ENCODE data around the gene PNLIPRP3.

The PNLIPRP3 gene

DNA sequence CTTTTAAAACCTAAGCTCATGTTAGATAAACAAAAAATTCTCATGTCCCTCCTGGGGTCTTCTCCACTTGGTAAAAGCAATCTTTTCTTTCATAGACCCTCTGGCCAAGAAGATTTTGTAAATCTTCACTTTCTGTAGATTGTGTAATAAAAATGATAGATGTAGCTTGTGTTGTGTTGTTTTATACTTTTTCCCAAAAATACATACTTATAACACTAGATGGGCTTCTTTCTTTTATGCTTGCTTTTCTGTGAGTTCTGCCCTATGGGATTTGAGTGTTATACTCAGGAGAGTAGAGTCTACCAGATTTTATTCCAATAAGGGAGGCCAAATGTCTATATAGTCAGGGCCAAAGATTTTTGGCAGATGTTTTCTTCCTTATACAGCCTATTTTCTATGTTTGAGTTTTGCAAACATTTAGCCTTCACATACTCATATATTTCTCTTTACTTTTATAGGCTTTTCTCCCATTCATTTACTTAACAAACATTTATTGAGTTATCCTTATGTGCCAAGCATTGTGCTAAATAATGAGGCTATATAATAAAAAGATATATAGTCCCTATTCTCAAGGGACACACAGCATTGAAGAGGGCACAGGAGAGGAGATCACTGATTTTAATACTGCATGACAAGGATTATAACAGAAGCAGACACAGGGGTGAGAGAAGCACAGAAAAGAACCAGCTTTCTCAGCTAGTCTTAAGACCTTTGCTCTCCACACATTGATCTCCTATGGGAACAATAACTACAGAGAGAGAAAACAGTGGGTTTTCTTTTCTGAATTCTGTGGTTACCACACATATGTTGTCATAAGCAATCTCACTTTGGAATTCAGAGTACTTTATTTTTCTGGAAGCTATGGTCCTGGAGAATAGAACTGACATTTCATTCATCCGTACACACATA lies 60.1 kb downstream of the PNLIPRP3 start:
- TF ChIP-seq JUND (IDR thresholded peaks at IDR 0.05; ENCODE audit: low read depth), result no peak
- DNase-seq (ENCODE audit: low read depth in 1 of 2, low spot score in 1 of 2), result no peak
- in situ Hi-C loops (cut with HindIII; ENCODE audit: low pct_unique_long_range_greater_than_20kb, low sequenced_read_pairs), result no loop called here

DNA sequence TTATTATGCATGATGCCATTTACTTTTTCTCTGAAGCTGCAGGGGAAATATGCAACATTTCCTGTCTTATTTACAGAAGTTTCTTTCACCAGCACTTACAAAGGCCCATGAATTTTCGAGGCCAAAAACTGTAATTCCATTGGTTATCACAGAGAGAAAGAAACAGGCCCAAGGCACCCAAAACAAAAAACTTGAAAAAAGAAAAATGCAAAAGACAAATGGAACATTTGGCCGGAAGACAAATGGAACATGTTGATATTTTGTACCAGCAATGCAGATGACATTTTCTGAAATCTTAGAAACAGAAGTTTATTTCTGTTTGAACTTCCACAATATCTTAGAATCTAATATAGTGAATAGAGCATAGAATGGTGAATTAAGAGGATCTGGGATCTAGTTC lies 61.8 kb downstream of the PNLIPRP3 start:
- no peak for DNase-seq (ENCODE audit: low read depth in 1 of 2, low spot score in 1 of 2)
- no peak for TF ChIP-seq JUND (IDR thresholded peaks at IDR 0.05; ENCODE audit: low read depth)
- in situ Hi-C loops (cut with HindIII; ENCODE audit: low pct_unique_long_range_greater_than_20kb, low sequenced_read_pairs), result no loop called here

DNA sequence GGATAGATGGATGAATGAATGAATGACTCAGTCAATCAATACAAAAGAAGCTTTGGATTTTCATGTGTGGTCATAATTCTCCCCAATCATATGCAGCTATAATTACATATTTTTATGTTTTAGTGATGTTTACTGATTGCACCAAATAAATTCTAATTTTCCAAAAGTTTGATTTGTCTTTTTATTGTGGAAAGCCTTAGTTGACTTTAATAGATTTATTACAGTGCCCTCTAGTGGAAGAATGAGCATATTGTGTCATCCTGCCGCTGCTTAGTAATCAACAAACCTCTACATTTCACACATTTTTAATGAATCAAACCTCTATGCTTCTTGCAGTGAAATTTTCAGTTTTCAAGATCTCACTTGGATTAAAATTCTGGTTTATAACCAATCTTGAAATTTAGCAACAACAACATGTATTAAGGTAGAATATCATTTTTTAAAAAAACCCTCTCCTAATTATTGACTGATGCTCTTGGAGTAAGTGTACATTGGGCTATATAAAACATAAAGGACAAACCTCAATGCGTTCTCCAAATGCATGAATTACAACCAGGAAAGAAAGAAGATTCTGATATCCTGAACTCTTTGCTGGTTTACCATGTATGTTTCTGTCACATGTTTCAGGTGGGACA lies 62.5 kb downstream of the PNLIPRP3 start:
- no peak for TF ChIP-seq JUND (IDR thresholded peaks at IDR 0.05; ENCODE audit: low read depth)
- in situ Hi-C loops (cut with HindIII; ENCODE audit: low pct_unique_long_range_greater_than_20kb, low sequenced_read_pairs), result no loop called here
- DNase-seq (ENCODE audit: low read depth in 1 of 2, low spot score in 1 of 2), result peak in 1 of 2 experiments; percentile 20

DNA sequence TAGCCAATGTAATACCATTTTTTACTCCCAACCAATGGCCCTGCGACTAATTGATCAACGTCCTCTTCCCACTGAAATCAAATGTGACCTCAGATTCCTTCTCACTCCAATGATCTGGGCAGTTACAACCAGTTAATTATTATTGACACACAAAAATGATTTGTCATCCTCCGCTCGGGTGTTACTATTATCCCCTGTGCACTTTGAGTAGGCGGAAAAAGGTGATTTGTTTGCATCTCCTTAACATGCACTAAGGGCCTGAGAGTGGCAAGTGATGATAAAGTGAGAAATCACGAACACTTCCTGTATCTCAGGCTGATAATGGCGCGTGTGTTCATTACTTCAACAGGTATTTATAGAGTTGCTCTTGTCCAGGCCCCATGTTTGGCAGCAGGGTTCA lies 77.1 kb downstream of the PNLIPRP3 start:
- TF ChIP-seq JUND (IDR thresholded peaks at IDR 0.05; ENCODE audit: low read depth), result no peak
- in situ Hi-C loops (cut with HindIII; ENCODE audit: low pct_unique_long_range_greater_than_20kb, low sequenced_read_pairs), result no loop called here

DNA sequence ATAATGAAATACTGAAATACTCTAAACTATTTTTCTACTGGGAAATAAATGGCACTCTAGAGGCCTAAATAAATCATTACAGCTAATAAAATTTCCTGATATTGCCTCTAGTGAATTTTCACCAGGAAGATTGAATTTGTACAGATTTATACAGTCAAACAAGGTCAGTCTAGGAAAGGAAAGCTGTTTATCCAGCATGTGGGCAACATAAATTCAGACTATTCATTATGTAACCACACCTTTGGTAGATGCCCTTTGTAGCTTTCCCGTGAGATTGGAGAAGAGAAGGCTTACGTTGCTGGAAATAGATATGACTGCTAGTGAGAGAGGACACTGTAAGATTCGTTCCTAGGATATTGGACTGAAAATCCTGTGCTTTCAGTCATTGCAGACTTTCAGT lies 82.9 kb downstream of the PNLIPRP3 start:
- in situ Hi-C loops (cut with HindIII; ENCODE audit: low pct_unique_long_range_greater_than_20kb, low sequenced_read_pairs), result no loop called here
- TF ChIP-seq JUND (IDR thresholded peaks at IDR 0.05; ENCODE audit: low read depth), result no peak
- no peak for DNase-seq (ENCODE audit: low read depth in 1 of 2, low spot score in 1 of 2)

More for the DNA sequence above, 77.1 kb downstream of the PNLIPRP3 start:
- DNase-seq (ENCODE audit: low read depth in 1 of 2, low spot score in 1 of 2), result no peak

DNA sequence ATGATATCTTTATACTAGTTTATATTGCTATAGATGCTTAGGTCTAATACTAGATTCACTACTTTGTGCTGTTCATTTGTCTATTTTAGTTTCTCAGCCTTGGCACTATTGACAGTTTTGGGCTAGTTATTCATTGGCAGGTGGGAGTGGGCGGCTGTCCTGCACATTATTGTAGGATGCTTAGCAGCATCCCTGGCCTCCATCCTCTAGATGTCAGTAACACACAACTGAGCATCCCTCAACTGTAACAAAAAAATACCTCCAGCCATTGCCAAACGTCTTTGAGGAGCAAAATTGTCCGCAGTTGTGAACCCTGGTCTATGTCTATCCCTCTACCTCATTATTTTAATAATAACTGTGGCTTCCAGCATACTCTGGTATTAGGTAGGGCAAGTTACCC lies 83.7 kb downstream of the PNLIPRP3 start:
- TF ChIP-seq JUND (IDR thresholded peaks at IDR 0.05; ENCODE audit: low read depth), result no peak
- in situ Hi-C loops (cut with HindIII; ENCODE audit: low pct_unique_long_range_greater_than_20kb, low sequenced_read_pairs), result no loop called here
- DNase-seq (ENCODE audit: low read depth in 1 of 2, low spot score in 1 of 2), result no peak

DNA sequence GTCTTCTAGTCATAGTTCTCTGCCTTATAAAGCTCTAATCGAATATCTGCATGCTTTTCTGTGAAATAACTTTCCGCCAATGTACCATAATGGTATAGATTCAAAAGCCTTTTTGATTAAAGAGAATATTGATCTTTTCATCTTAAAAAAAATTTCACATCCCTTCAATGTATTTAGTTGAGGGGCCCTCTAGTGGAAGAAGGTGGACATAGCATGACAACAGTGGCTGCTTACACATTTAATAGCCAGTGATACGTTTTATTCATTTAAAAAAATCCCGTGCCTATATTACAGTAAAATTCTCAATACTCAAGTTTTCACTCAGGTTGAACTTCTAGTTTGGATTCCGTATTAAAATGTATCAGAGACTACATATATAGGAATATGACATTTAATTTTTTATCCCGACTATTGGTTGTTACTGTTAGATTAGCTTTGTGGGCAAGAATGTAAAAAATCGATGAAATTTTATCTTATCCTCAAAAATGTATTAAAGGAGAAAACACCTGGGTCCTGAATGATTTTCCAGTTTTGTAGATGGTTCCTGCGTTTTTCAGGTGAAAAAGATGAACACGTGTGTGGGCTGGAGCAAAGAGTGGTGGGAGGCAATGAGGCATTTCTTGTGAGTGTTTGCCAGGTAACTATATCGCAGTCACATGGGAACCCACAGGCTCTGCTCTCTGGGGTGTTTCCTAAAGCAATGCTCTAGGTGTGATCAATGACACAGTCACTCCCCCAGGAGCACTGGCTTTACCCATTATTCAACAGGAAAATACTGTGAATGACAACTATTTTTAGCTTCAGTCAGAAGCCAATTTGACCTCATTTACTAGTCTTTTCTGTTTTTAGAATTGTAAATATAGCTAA lies 94.0 kb downstream of the PNLIPRP3 start:
- in situ Hi-C loops (cut with HindIII; ENCODE audit: low pct_unique_long_range_greater_than_20kb, low sequenced_read_pairs), result no loop called here
- TF ChIP-seq JUND (IDR thresholded peaks at IDR 0.05; ENCODE audit: low read depth), result no peak
- peak; percentile 20 to 42 for DNase-seq (ENCODE audit: low read depth in 1 of 2, low spot score in 1 of 2)

DNA sequence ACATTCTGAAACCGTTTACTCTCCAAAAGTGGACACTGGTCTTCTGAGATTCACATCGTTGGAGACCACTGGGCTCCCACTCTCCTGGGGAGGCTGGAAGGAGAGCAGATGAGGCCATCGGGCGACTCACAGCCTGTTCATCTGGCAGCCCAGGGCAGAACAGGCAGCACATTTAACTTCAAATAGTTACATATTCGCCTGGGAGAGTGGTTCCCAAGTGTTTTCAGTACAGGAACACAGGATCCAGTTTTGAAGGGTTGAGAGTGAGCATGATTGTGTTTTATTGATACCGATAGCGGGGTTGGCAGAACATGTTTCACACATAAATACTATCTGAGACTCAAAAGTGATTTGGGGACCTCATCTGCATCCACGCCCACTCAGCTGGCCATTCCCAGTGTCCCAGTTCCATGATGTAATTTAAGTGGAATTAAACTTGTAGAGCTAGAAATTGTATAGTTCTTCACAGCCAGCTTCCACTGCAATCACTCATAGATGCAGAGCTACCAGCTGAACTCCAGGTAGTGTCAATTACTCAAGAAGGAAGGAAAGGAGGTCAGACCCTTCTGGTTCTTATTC lies 95.2 kb downstream of the PNLIPRP3 start:
- in situ Hi-C loops (cut with HindIII; ENCODE audit: low pct_unique_long_range_greater_than_20kb, low sequenced_read_pairs), result no loop called here
- TF ChIP-seq JUND (IDR thresholded peaks at IDR 0.05; ENCODE audit: low read depth), result no peak
- DNase-seq (ENCODE audit: low read depth in 1 of 2, low spot score in 1 of 2), result no peak

DNA sequence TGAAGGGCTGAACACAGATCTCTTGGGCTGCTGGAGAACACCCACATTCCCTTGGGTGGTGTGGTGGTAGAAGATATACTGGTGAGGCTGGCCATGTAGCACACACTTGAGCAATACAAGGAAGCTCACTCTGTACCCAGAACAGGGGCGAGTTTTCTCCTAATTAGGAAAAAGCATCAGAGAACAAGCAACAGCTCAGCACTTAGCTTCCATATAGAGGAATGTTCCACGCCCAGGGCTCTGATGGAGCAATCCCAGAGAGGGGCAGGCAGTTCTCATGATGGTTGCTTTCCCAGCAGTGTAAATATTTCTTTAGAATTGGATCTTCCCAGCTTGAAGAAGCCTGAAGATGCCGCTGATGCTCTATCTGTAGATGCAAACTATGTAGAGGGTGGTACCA lies 97.1 kb downstream of the PNLIPRP3 start:
- DNase-seq (ENCODE audit: low read depth in 1 of 2, low spot score in 1 of 2), result no peak
- in situ Hi-C loops (cut with HindIII; ENCODE audit: low pct_unique_long_range_greater_than_20kb, low sequenced_read_pairs), result no loop called here
- no peak for TF ChIP-seq JUND (IDR thresholded peaks at IDR 0.05; ENCODE audit: low read depth)

DNA sequence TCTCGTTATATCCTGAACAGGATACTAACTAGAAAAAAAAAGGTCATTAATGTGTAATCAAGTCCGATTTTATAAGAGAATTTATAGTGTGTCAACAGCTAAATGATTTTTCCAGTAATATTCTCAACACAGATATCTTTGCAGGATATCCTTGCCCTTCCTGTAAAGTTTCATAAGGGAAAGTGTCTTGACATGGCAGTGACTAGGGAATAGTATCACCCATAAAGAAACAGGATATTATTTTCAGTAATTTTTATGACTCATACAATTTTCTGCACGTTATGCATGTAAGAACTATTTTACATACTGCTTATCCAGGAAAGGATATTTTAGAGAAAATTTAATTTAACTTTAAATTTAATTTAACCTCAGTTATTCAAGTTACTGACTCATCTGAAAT lies 98.6 kb downstream of the PNLIPRP3 start:
- TF ChIP-seq JUND (IDR thresholded peaks at IDR 0.05; ENCODE audit: low read depth), result no peak
- in situ Hi-C loops (cut with HindIII; ENCODE audit: low pct_unique_long_range_greater_than_20kb, low sequenced_read_pairs), result no loop called here
- DNase-seq (ENCODE audit: low read depth in 1 of 2, low spot score in 1 of 2), result no peak

All from T47D (cell line).